Transverse colon (tissue), 4 donors: ENCODE results near the gene KANK4.
"Not testable (repeated sequence)": the region's sequence is repeated elsewhere in the genome, so short reads cannot be mapped to it uniquely, and the experiment has no call there.

ENCODE experiments used
- POLR2A ChIP-seq: fragments of 450-650 bp; IDR thresholded peaks from one replicate; pipeline ENCODE4 v1.6.1; 2016; ENCODE audit warnings: antibody characterized with exemption, mild to moderate bottlenecking, moderate library complexity
- POLR2AphosphoS5 ChIP-seq, 3 donors: sonication (generic); formaldehyde crosslinking; IDR thresholded peaks; one replicate each; pipeline ENCODE4 v1.6.1; 2016; ENCODE audit warnings: antibody characterized with exemption in 3 of 3
- TF ChIP-seq, protein P1 (sequence below), 5 experiments: fragments of 200-600 bp in 3 of 5; fragments of 450-650 bp in 2 of 5; sonication (generic) in 3 of 5; IDR thresholded peaks; 1 replicate in 2 of 5; 2 replicates in 3 of 5; pipeline ENCODE4 v1.5.1; 2016 to 2017; ENCODE audit warnings: antibody characterized with exemption in 5 of 5, inconsistent platforms in 3 of 5, mild to moderate bottlenecking in 2 of 5, moderate library complexity in 1 of 5

DNA sequence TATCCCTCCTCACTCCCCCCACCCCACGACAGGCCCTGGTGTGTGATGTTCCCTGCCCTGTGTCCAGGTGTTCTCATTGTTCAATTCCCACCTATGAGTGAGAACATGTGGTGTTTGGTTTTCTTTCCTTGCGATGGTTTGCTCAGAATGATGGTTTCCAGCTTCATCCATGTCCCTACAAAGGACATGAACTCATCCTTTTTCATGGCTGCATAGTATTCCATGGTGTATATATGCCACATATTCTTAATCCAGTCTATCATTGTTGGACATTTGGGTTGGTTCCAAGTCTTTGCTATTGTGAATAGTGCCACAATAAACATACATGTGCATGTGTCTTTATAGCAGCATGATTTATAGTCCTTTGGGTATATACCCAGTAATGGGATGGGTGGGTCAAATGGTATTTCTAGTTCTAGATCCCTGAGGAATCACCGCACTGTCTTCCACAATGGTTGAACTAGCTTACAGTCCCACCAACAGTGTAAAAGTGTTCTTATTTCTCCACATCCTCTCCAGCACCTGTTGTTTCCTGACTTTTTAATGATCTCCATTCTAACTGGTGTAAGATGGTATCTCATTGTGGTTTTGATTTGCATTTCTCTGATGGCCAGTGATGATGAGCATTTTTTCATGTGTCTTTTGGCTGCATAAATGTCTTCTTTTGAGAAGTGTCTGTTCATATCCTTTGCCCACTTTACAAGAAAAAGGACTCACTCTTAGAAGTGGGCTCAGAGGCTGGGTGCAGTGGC lies 79.4 kb downstream of the KANK4 start:
- TF ChIP-seq, protein P1, sequence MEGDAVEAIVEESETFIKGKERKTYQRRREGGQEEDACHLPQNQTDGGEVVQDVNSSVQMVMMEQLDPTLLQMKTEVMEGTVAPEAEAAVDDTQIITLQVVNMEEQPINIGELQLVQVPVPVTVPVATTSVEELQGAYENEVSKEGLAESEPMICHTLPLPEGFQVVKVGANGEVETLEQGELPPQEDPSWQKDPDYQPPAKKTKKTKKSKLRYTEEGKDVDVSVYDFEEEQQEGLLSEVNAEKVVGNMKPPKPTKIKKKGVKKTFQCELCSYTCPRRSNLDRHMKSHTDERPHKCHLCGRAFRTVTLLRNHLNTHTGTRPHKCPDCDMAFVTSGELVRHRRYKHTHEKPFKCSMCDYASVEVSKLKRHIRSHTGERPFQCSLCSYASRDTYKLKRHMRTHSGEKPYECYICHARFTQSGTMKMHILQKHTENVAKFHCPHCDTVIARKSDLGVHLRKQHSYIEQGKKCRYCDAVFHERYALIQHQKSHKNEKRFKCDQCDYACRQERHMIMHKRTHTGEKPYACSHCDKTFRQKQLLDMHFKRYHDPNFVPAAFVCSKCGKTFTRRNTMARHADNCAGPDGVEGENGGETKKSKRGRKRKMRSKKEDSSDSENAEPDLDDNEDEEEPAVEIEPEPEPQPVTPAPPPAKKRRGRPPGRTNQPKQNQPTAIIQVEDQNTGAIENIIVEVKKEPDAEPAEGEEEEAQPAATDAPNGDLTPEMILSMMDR (IDR thresholded peaks at IDR 0.05), result not testable (repeated sequence)
- not testable (repeated sequence) for TF ChIP-seq POLR2A; POLR2AphosphoS5 (IDR thresholded peaks at IDR 0.05)
